Body of pancreas (tissue), 4 donors: ENCODE measurements around the gene PARP8.

Source experiments
- CTCF ChIP-seq, 7 experiments: fragments of 450-650 bp in 4 of 7; fragments of 200-600 bp in 3 of 7; sonication (generic) in 3 of 7; IDR thresholded peaks; one replicate each; pipeline ENCODE4 v1.5.1; 2016 to 2019; ENCODE audit warnings: antibody characterized with exemption in 7 of 7
- POLR2A ChIP-seq, 3 donors: fragments of 450-650 bp; IDR thresholded peaks; one replicate each; pipeline ENCODE4 v1.6.1; 2016; ENCODE audit warnings: antibody characterized with exemption in 3 of 3, mild to moderate bottlenecking in 2 of 3

GRCh38 chr5:50727845-50728244, 61.4 kb downstream of the PARP8 start:
- no peak for TF ChIP-seq CTCF (IDR thresholded peaks at IDR 0.05)
- TF ChIP-seq POLR2A (IDR thresholded peaks at IDR 0.05): no peak
